Pancreas (tissue), 10 donors: ENCODE data around the gene NDC1. TPM values are rescaled to one million over a fixed set of nuclear protein-coding genes. Genes with fewer than 3 reads are reported as not detected.
"Not testable (repeated sequence)": the region's sequence is repeated elsewhere in the genome, so short reads cannot be mapped to it uniquely, and the experiment has no call there.

Experiments
- ATAC-seq, 4 donors: fragments of 200-7000 bp; cut with Tn5 transposase; one replicate each; pipeline versions ENCODE4 v1.8.0 to v1.9.1; 2020; ENCODE audit warnings: mild to moderate bottlenecking in 4 of 4, moderate library complexity in 4 of 4
- DNase-seq, 6 donors: peaks; one replicate each; pipeline ENCODE4 v3.0.0-alpha.2; 2020
- FAIRE-seq: peaks from 2 replicates; lab custom pipeline; 2012; peaks lifted over from hg19 to GRCh38; lab: Jason Lieb, UNC
- H3K27ac ChIP-seq, 4 donors: fragments of 200-600 bp; sonication (generic); 1 replicate in 3 of 4; 2 replicates in 1 of 4; pipeline versions ENCODE4 v1.5.0 to v1.8.0; 2020
- H3K27me3 ChIP-seq, 4 donors: fragments of 200-600 bp; one replicate each; pipeline ENCODE4 v1.8.0; 2021
- H3K36me3 ChIP-seq, 3 donors: fragments of 200-600 bp; sonication (generic) in 1 of 3; one replicate each; pipeline versions ENCODE4 v1.5.0 to v1.8.0; 2020 to 2021
- H3K4me1 ChIP-seq, 3 donors: fragments of 200-600 bp; one replicate each; pipeline ENCODE4 v1.8.0; 2021
- H3K4me3 ChIP-seq, 4 donors: fragments of 200-600 bp; sonication (generic) in 2 of 4; one replicate each; pipeline versions ENCODE4 v1.5.0 to v1.8.0; 2020 to 2021
- H3K9me3 ChIP-seq, 4 donors: fragments of 200-600 bp; one replicate each; pipeline ENCODE4 v1.8.0; 2021
- CTCF ChIP-seq, 4 donors: fragments of 200-600 bp; sonication (generic) in 3 of 4; IDR thresholded peaks; one replicate each; pipeline versions ENCODE4 v1.5.0 to v1.8.0; 2021; ENCODE audit warnings: antibody characterized with exemption in 4 of 4
- WGBS, 2 donors: extraction: QIAGEN DNeasy Blood & Tissue Kit; methylation state at CpG; one replicate each; pipeline ENCODE4 v1.1.7; 2013; 5-methylcytosine and 5-hydroxymethylcytosine counted together
- intact Hi-C, 3 donors: fragments of 100-400 bp; cut with DNase I; formaldehyde crosslinking; loops; one replicate each; pipeline versions ENCODE4 v1.11.1 to v1.14.2; 2022
- polyA plus RNA-seq, 2 donors: library from polyadenylated mRNA; stranded (reverse); fragments of 200-250 nt; gene quantifications; one replicate each; pipeline ENCODE4 v1.2.3, GENCODE V29; 2013
- total RNA-seq, 6 donors: library from RNA; stranded (reverse); fragmentation: NEBNext Ultra II Directional in 4 of 6; extraction: Animal tissue kit (Norgen Biotek cat#: 25700) in 4 of 6; gene quantifications; one replicate each; pipeline versions ENCODE4 v1.2.1 to v1.2.4, GENCODE V29; 2021 to 2023
- donor health status: healthy with polysubstance abuse.
- donor health status: DM: no; HTN: no; CAD: no; lungs with moderate emphysema.
- donor health status: DM: no; HTN: no; CAD: no.
- donor health status: control.
- donor health status: control.
- donor health status: Bipolar disorder and iron deficiency.
- donor health status: DM: yes; HTN: yes; CAD: no.
- donor health status: DM: no; HTN: no; CAD: no.
- donor health status: DM: no; HTN: no; CAD: no.
- donor health status: DM: yes; HTN: yes; CAD: no.

NDC1 gene
- total and polyA plus RNA-seq, 8 donors: 1.6 to 7.4 (median 4.7) TPM

- Histone ChIP-seq H3K36me3 (peaks cover 0 to under 1% (median 0%) of the 10 kb centered on the region in 3 donors), H3K27ac (no peak overlapping the region), H3K4me3 (no peak overlapping the region), H3K4me1 (no peaks in the 10 kb centered on the region), H3K27me3 (no peaks in the 10 kb centered on the region), H3K9me3 (no peaks in the 10 kb centered on the region)
- DNase-seq (no peak), FAIRE-seq (no peak), ATAC-seq (no peak)
- intact Hi-C loops: no loop called here
- TF ChIP-seq CTCF (IDR thresholded peaks at IDR 0.05): no peak
These were observed 18.7 kb downstream of the NDC1 start for GRCh38 chr1:53819387-53819786.

DNA sequence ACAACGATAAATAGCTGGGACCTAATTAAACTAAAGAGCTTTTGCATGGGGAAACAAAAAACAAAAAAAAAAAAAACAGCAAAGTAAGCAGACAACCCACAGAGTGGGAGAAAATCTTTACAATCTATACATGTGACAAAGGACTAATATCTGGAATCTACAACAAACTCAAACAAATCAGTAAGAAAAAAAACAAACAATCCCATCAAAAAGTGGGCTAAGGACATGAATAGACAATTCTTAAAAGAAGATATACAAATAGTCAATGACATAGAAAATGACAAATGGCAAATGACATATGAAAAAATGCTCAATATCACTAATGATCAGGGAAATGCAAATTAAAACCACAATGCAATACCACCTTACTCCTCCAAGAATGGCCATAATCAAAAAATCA, 21.5 kb downstream of the NDC1 start:
- DNase-seq, ATAC-seq, H3K4me3 ChIP-seq, H3K36me3 ChIP-seq, intact Hi-C loops, H3K9me3 ChIP-seq, H3K27me3 ChIP-seq, H3K4me1 ChIP-seq, H3K27ac ChIP-seq, FAIRE-seq: not testable (repeated sequence)
- 97 to 100% methylated on average over 1 of the region's 1 CpG for WGBS, 2 donors

GRCh38 chr1:53815484-53815883, 22.6 kb downstream of the NDC1 start:
- H3K4me3 ChIP-seq, ATAC-seq, FAIRE-seq, intact Hi-C loops, DNase-seq, H3K27me3 ChIP-seq, H3K4me1 ChIP-seq, H3K36me3 ChIP-seq, H3K27ac ChIP-seq, H3K9me3 ChIP-seq: not testable (repeated sequence)
- 74 to 81% methylated on average over 1 of the region's 1 CpG for WGBS, 2 donors

GRCh38 chr1:53811414-53811851, 26.7 kb downstream of the NDC1 start:
- DNase-seq: no peak
- TF ChIP-seq CTCF (IDR thresholded peaks at IDR 0.05): no peak
- 97 to 98% methylated on average over 4 of the region's 4 CpGs for WGBS, 2 donors

DNA sequence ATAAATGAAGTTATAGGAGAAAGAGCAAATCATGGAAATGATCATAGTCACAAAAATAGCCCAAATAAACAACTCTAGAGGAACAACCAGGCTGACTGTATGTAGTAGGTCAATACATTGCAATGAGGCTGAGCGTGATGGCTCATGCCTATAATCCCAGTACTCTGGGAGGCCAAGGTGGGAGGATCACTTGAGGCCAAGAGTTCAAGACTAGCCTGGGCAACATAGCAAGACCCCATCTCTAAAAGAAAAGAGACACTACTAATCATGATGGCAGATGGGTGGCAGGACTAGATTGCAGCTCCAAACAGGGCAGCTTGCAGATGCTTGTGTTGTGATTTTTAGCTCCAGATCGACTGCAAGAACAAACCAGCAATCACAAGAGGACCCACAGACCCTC, 27.6 kb downstream of the NDC1 start:
- no peak for DNase-seq
- 97 to 99% methylated on average over 2 of the region's 2 CpGs for WGBS, 2 donors
- H3K4me1 ChIP-seq: no peaks in the 10 kb centered on the region
- FAIRE-seq: no peak
- peaks cover 0 to under 1% (median 0%) of the 10 kb centered on the region in 3 donors for H3K36me3 ChIP-seq
- ATAC-seq: no peak
- TF ChIP-seq CTCF (IDR thresholded peaks at IDR 0.05): no peak
- H3K27me3 ChIP-seq: no peaks in the 10 kb centered on the region
- no peak overlapping the region for H3K4me3 ChIP-seq
- H3K9me3 ChIP-seq: no peaks in the 10 kb centered on the region
- no peak overlapping the region for H3K27ac ChIP-seq
- intact Hi-C loops: no loop called here

More at GRCh38 chr1:53811414-53811851, 26.7 kb downstream of the NDC1 start:
- no peaks in the 10 kb centered on the region for H3K9me3 ChIP-seq
- no peak overlapping the region for H3K4me3 ChIP-seq
- intact Hi-C loops: no loop called here
- no peaks in the 10 kb centered on the region for H3K27me3 ChIP-seq
- no peaks in the 10 kb centered on the region for H3K36me3 ChIP-seq
- H3K4me1 ChIP-seq: no peaks in the 10 kb centered on the region
- ATAC-seq: no peak
- FAIRE-seq: no peak
- H3K27ac ChIP-seq: no peak overlapping the region

DNA sequence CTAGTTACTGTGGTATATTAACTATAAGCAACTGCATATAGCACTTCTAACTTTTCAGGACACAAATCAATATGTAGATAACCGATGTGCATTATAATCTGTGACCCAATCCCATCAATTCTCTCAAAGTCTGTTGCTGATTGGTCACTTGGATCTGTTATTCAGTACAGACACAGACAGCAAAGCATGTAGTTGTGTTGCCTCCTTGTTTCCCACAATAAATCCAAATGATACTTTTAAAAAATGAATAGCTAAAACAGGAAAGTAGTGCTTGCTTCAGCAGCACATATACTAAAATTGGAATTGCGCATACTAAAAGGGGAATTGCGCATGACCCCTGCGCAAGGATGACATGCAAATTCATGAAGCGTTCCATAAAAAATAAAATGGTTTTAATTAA, 28.1 kb downstream of the NDC1 start:
- no peak overlapping the region for H3K4me3 ChIP-seq
- intact Hi-C loops: no loop called here
- H3K27ac ChIP-seq: no peak overlapping the region
- no peaks in the 10 kb centered on the region for H3K4me1 ChIP-seq
- DNase-seq (no peak), ATAC-seq (no peak), FAIRE-seq (no peak)
- 94 to 98% methylated on average over 5 of the region's 5 CpGs for WGBS, 2 donors
- H3K36me3 ChIP-seq: peaks cover 0 to 5% (median 0%) of the 10 kb centered on the region in 3 donors
- H3K27me3 ChIP-seq: no peaks in the 10 kb centered on the region
- TF ChIP-seq CTCF (IDR thresholded peaks at IDR 0.05): no peak
- H3K9me3 ChIP-seq: no peaks in the 10 kb centered on the region
